Measurements from ENCODE around the gene SSBP3. TPM values are rescaled to one million over a fixed set of nuclear protein-coding genes. Genes with fewer than 3 reads are reported as not detected.
"Not testable (repeated sequence)": the region's sequence is repeated elsewhere in the genome, so short reads cannot be mapped to it uniquely, and the experiment has no call there.

SSBP3 gene
- total RNA-seq, 1 donor from 2014 or later = 47.3 TPM

DNA sequence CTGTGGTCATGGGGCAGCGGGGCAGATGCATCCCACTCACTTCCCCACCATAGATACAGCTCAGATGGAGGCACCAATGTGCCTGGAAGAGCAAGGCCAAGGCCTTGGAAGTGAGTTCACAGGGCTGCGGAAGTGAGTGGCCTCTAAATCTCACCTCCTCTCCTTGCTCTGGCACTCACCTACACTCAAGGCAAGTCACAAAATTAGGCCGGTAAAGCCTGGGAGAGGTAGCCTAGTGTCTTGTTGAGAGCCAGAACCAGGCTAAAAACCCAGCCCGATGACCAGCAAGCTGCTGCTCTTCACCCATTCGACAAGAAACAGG lies 57.5 kb downstream of the SSBP3 start:
- DNase-seq (ENCODE audit: low spot score) = no peak

DNA sequence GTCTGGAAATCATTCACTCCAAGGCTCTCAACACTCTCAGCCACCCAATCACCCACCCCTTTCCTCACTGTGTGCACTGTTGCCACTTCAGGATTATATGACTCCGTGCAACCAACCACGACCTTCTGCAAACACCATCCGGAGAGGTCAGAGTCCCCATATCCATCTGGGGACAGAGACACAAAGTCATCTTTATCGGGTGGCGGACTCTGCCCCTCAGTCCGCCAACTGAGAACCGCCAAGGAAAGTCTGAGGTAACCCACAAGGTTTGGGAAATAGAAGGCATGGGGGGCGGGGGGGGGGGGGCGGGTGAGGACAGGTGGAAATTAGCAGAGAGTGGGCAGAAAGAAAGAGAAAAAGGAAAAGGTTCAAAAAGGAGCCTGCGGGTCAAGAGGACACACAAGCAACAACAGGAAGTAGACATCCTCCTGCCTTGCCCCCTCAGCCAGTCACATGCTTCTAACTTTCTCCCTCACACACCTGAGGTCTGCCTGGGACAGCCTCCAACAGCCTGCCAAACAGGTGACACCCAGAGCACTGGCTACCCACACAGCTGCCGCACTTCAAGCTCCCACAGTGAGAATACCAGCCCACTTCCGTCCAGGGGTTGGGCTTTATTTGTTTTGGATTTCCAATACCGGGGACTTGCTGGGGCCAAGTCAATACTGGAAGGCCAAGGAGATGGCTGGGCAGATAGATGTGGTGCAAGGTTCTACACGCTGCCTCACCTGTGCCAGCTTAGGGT lies 58.1 kb downstream of the SSBP3 start:
- peak; percentile 69 for DNase-seq (ENCODE audit: low spot score)

DNA sequence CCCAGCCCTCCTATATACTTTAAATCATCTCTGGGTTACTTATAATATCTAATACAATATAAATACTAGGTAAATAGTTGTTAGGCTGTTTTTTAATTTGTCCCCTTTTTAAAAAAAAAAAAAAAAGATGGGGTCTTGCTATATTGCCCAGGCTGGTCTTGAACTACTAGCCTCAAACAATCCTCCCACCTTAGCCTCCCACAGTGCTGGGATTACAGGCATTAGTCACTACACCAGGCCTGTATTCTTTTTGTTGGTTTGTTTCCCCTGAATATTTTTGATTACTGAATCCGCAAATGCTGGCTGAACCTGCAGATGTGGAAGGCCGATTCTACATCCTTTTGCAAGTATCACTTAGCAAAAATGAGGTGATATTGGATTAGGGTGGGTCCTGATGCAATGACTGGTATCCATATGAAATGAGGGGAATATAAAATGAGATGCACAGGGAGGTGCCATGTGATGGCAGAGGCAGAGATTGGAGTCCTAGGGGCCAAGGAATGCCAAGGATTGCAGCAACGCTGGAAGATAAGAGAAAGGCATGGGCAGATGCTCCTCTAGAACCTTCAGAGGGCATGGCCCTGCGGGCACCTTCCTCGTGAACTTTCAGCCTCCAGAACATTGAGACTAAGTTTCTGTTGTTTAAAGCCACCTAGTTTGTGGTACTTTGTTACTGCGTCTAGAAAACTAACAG lies 58.8 kb downstream of the SSBP3 start:
- DNase-seq (ENCODE audit: low spot score) = no peak

DNA sequence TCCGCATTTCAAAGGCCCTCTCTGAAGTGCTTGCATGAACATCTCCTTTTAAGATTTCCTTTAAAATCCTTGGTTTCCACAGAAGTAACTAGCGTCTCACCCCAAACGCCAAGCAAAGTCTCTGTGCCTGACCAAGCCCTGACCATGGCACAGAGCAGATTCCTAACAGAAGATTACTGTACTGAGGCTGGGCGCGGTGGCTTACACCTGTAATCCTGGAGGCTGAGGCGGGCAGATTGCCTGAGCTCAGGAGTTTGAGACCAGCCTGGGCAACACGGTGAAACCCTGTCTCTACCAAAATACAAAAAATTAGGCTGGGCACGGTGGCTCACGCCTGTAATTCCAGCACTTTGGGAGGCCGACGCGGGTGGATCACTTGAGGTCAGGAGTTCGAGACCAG lies 60.6 kb downstream of the SSBP3 start:
- DNase-seq (ENCODE audit: low spot score) = not testable (repeated sequence)

- DNase-seq (ENCODE audit: low spot score) = no peak
These were observed 61.1 kb downstream of the SSBP3 start for GRCh38 chr1:54345116-54345515.

GRCh38 chr1:54342742-54343687 lies 63.2 kb downstream of the SSBP3 start:
- DNase-seq (ENCODE audit: low spot score) = no peak

GRCh38 chr1:54342288-54342687 lies 63.9 kb downstream of the SSBP3 start:
- no peak for DNase-seq (ENCODE audit: low spot score)

DNA sequence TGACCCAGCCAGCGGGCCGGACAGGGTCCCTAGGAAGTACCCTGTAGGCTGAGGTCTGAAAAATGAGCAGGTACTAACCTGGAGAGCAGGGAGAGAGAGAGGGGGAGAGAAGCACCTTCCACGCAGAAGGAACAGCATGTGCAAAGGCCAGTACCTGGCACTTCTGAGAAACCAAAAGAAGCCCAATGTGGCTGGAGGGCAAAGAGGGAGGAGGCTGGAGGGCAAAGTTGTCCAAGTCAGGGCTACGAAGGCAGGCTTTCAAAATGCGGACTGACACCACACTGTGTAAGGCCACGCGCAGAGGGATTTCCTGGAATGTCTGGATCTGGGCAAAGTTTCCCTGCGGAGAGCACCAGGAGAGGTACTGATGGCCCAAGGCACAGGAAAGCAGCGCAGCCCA lies 64.4 kb downstream of the SSBP3 start:
- DNase-seq (ENCODE audit: low spot score) = no peak

DNA sequence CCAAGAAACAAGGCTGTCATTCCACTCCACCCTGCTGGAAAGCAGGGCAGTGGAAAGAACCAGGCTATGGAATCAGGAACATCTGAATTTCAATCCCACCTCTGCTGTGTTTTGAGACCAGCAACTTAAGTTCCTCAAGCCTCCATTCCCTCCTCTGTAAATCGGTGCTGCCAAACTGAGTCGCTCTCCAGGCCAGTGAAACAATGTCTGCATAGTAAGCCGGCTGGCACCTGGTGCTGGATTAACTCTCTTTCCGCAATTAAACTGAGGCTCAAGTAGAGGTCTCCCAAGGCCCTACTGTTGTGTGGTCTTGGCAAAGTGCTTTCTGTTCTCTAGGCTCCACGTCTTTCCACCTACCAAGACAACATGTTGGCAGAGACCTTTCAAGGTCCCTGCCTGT lies 65.3 kb downstream of the SSBP3 start:
- no peak for DNase-seq (ENCODE audit: low spot score)

- no peak for DNase-seq (ENCODE audit: low spot score)
These were observed 65.8 kb downstream of the SSBP3 start for GRCh38 chr1:54340434-54340833.

DNA sequence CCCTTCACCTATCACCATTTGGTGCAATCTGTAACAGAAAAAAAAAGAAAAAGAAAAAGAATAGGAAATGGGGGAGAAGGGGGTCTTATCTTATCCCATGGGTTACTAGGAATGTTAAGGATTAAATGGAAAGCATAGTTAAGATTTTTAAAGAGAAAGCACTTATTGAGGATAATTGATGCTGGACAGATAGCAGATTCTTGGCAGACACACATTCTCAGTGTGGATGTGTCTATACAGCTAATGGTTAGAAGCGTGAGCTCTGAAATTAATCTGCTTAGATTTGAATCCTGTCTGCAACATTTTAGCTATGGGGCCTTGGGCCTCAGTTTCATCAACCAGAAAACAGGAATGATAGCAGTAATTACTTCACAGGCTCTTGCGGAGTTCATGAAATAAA lies 67.1 kb downstream of the SSBP3 start:
- DNase-seq (ENCODE audit: low spot score) = no peak

DNA sequence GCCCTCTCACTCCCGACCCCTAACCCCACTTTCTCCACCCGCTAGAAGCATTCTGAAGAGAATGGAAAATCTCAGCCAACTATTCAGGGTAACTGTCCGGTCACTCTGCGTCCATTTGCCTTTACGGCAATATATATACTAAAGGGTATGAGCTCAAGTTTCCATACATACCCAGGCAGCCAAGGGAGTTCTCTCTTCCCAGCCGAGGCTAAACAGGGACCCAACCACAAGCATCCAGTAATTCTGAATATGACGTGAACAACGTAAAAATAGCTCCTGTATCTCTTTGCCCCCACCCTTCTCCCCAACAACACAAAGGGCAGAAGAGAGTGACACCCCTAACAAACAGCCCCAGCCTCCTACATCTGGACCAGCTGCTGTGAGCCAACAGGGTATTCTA lies 67.7 kb downstream of the SSBP3 start:
- DNase-seq (ENCODE audit: low spot score) = no peak

- no peak for DNase-seq (ENCODE audit: low spot score)
These were observed 68.3 kb downstream of the SSBP3 start for GRCh38 chr1:54337928-54338327.

- no peak for DNase-seq (ENCODE audit: low spot score)
These were observed 69.2 kb downstream of the SSBP3 start for GRCh38 chr1:54337034-54337433.

- DNase-seq (ENCODE audit: low spot score) = no peak
These were observed 70.1 kb downstream of the SSBP3 start for GRCh38 chr1:54336116-54336515.

GRCh38 chr1:54335755-54336108 lies 70.5 kb downstream of the SSBP3 start:
- DNase-seq (ENCODE audit: low spot score) = peak; percentile 69

DNA sequence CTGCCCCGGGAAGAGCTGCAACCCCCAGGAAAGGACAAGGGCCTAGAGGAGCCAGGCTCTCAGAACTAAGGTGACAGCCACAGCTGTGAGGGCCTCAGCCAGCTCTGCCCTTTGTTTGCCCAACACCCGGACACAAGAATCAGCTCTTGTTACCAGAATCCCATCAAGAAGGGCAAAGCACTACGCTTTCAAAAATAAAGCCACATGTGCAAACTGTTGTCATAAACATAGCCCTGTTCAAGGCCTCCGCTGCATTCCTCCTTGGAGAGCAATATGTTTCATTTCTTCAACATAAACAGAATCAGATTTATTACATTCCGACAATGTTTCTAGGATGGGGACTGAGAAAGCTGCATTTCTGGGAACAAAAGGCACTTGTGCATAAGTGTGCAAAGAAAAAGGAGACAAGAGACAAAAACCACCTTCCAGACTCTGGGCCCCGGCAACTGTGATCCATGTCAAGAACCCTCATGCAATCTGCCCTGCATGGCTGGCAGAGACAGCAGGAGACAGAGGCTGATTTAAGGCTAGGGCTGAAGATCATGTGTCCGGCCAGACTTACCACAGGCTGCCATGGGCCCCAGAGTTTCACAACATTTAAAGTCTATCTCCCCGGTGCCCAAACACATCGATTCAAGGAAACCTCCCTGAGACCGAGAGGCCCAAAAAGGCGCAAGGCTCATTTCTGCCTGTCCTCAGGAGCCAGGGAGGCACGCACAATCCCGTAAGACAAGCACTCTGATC lies 71.0 kb downstream of the SSBP3 start:
- DNase-seq (ENCODE audit: low spot score) = no peak

- no peak for DNase-seq (ENCODE audit: low spot score)
These were observed 73.2 kb downstream of the SSBP3 start for GRCh38 chr1:54332781-54333585.

GRCh38 chr1:54331843-54332463 lies 74.2 kb downstream of the SSBP3 start:
- DNase-seq (ENCODE audit: low spot score) = no peak

GRCh38 chr1:54331091-54331772 lies 75.0 kb downstream of the SSBP3 start:
- DNase-seq (ENCODE audit: low spot score) = no peak
